GM18499 (cell line): ENCODE results near the gene ATP1A2.
"Not testable (repeated sequence)": the region's sequence is repeated elsewhere in the genome, so short reads cannot be mapped to it uniquely, and the experiment has no call there.

Experiments
- ATAC-seq: cut with Tn5 transposase; IDR thresholded peaks from one replicate; pipeline ENCODE4 v1.9.1; 2021; ENCODE audit warnings: moderate number of reproducible peaks; ENCODE audit not compliant: insufficient read depth, unreplicated experiment

Gene ATP1A2

DNA sequence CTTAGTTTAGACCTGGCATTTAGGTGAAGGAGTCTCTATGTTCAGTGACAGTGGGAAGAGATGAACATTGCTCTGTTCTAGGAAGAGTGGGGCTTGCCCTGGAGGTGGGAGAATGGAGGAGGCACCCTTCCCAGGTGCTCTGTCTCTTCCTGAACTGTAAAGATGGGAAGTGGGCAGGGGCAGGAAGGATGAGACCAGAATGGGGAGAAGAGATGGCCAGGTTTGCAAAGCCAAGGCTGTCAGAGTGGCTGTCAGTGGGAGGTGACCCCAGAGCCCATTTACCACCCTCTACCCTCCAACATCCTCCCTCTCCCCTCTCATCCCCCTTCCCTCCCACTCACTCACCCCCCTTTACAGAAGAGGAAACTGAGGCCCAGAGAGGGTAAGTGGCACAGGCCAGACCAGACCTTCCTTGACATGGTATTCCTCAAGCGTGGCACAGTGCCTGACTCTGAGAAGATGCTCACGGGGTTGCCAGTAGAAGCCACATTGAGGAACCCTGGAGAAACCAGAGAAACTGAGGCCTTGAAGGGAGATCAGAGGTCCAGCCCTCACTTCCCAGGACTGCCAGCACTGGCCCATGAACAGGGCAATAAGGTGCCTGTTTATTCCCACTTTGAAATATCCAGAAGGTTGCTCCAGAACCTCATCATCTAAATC lies 15.7 kb upstream of the ATP1A2 start:
- ATAC-seq: no peak

DNA sequence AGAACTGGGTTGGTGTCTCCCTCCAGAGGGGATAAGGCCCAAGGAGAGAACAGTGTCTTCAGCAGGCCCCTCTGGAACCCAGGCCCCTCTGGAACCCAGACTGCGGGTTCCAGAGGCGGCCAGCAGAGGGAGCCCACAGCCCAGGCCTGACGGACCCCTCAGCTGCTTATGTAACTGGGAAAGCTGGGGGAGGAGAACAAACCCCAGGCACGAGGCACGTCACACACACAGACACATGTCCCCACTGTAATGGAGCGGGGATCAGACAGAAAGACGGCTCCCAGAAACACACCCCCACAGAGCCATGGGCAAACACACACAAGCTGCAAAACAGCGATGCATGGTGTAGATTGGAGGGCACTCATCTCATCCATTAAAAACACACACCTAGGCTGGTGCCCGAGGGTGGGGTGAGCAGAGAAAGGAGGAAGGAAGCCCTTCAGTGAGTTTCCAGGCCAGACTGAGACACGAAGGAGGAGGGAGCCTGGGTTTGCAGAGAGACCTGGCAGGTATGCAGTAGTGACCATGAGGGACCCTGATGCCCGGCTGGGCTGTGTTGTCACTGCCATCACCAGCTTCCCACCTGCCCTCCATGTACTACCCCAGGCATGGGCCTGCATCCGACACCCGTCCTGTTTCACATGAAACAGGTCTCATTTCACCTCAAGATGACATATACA lies 14.4 kb upstream of the ATP1A2 start:
- no peak for ATAC-seq

GRCh38 chr1:160101717-160102522 lies 13.6 kb upstream of the ATP1A2 start:
- ATAC-seq: no peak

- no peak for ATAC-seq
Measured at GRCh38 chr1:160103658-160104408, 11.7 kb upstream of the ATP1A2 start.

DNA sequence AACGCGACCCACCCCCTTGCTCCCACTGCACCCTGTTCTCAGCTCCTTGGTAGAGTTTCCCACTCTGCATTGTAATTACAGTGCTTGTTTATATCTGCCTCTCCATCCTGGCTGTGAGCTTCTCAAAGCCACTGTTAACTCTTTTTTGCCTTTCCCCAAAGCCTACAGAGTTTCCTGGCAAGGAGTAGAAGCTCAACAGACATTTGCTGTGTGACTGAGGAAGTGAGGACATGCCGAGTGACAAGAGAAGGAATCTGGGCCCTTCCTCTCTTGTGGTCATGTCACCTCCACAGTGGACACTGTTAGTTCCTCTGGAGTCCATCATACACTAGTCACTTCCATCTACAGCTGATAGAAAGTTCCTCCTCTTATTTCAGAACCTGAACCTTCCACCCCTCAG lies 11.1 kb upstream of the ATP1A2 start:
- no peak for ATAC-seq

- no peak for ATAC-seq
Measured at GRCh38 chr1:160105155-160105554, 10.4 kb upstream of the ATP1A2 start.

DNA sequence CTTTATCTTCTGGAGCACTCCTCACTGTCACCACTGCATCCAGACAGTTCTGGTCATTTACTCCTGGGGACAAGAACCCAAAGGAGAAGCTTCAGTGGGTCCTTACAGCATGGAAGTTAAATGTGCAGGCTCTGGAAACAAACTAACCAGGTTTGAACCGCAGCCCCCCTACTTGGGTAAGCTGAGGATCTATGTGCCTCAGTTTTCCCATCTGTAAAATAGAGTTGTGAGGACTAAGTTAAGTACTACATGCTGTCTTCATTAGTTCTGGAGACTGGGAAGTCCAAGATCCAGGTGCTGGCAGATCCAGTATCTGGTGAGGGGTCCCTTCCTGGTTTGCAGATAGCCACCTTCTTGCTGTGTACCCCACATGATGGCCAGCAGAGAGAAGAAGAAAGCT lies 8.0 kb upstream of the ATP1A2 start:
- no peak for ATAC-seq

GRCh38 chr1:160108888-160109662 lies 6.5 kb upstream of the ATP1A2 start:
- ATAC-seq: no peak

DNA sequence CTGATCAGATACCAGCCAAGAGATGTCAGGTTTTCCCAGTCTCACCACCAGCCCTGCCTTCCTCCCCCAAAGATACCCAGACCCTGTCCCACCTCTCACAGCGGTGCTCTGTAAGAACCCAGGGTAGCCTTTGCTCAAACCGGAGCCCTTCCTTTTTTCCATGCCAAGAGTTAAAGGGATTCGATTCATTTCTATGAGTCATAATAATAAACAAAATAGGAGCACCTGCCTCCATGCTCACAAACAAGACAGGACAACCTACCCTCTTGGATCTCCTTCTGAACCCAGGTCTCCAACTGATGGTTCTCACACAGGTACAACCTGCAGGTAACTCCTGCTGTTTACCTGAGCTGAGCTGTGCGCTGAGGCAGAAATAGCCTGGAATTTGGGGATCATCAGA lies 5.9 kb upstream of the ATP1A2 start:
- no peak for ATAC-seq

- ATAC-seq: not testable (repeated sequence)
Measured at GRCh38 chr1:160111462-160111861, 4.1 kb upstream of the ATP1A2 start.

DNA sequence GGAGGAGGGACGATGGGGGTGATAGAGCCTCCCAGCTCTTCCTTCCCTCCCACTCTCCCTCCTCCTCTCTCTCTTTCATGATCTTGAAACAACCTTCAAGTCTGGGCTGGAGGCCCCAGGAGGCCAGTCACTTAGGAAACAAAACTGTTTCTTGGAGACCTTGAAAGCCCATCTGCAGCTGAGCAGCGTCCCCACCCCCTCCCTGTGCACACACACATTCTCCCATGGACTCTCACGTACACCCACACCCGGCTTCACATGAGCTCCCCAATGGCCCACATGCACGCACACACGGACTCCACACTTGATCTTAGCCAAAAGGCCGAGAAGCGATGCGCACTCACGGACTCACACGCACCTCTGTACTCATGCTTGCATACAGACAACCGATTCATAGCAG lies 3.2 kb upstream of the ATP1A2 start:
- ATAC-seq: no peak

DNA sequence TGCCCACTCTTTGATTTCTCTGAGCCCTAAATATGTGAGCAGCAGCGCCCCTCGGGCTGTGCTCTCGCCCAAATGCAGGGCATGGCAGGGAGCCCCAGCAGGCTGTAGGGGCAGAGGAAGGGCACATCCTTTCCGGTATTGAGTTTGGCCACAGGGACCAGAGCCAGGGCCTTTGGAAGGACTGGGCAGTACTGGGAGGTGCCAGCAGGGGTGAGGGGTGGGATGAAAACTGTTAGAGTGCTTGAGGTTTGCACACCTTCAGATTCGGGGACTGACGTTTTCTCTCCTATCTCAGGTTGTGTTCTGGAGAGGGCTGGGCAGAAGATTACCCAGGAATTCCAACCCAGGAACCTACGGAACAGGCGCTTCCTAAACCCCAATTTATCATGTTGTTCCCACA lies 2.2 kb upstream of the ATP1A2 start:
- no peak for ATAC-seq

DNA sequence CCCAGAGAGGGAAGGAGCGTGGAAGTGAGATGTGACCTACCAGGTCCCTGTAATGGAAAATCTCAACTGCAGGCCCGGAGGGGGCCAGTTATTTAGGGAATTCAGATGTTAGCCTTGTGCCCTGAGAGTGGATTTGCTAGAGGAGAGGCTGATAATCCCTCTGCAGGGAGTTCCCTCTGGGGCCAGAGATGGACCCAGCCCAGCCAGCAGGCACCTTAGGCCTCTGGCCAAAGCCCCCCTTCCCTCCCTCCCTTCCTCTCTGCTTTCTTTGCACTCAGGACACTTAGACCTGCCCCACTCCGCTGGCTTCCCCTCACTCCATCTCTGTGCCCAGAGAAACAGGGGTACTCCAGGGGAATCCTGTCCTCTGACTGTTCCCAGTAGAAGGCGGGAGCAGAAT lies 1.5 kb upstream of the ATP1A2 start:
- no peak for ATAC-seq

- no peak for ATAC-seq
Measured at GRCh38 chr1:160116283-160117147, 956 bp downstream of the ATP1A2 start.

DNA sequence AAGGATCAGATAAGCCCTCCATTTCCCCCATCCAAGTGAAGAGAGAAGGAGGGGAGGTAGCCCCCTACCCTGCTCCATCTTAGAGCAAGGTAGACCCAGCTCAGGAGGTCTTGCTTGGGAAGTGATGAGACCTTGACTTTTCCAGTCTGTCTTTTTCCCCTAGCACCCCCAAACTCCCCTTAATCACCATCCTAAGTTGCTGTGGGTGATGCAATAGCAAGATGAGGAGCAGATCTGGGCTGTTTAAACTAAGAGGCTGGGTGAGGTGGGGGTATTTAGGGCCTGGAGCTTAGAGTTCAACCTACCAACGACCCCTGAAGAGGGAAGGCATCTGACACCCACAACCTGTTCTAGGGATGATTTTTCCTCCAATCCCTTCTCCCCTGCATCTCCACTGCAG lies 1.7 kb downstream of the ATP1A2 start:
- no peak for ATAC-seq

GRCh38 chr1:160117709-160118183 lies 2.2 kb downstream of the ATP1A2 start:
- ATAC-seq: no peak

GRCh38 chr1:160118928-160119327 lies 3.4 kb downstream of the ATP1A2 start:
- no peak for ATAC-seq

DNA sequence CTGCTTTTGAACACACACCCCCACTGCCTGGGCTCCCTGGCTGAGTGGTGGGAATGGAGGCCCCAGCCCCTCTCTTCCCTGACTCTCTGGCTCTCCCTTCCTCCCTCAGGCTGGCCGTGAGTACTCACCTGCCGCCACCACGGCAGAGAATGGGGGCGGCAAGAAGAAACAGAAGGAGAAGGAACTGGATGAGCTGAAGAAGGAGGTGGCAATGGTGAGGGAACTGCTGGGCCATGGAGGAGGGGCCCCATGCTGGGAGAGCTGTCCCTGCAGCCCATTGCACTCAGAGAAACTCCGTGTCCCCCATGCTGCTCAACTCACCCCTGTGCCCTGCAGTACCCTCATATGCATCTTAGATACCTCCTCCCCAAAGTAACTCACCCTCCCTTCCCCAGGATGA lies 5.2 kb downstream of the ATP1A2 start:
- no peak for ATAC-seq

- ATAC-seq: no peak
Measured at GRCh38 chr1:160121388-160121787, 5.8 kb downstream of the ATP1A2 start.
